K562 (cell line): ENCODE results near the gene TP53I3. TPM values are rescaled to one million over a fixed set of nuclear protein-coding genes. Genes with fewer than 3 reads are reported as not detected.

Experiments
- ATF3 ChIP-seq, 2 experiments: fragments of 450-650 bp in 1 of 2; sonication (generic) in 1 of 2; formaldehyde crosslinking in 1 of 2; IDR thresholded peaks in 1 of 2; conservative IDR thresholded peaks in 1 of 2; 2 replicates each; pipeline versions ENCODE4 v1.6.1 to v1.8.1; 2016 to 2023; ENCODE audit warnings: mild to moderate bottlenecking in 2 of 2, moderate library complexity in 2 of 2, inconsistent platforms in 1 of 2, missing genetic modification reagents in 1 of 2
- CREB3L1 ChIP-seq: fragments of 450-650 bp; IDR thresholded peaks from 2 replicates; pipeline ENCODE4 v1.6.1; 2014; ENCODE audit warnings: low read depth, mild to moderate bottlenecking, moderate library complexity, borderline replicate concordance
- E2F3 ChIP-seq: fragments of 250-450 bp; sonication (Bioruptor Pico); IDR thresholded peaks from 2 replicates; pipeline ENCODE4 v1.4.0; 2020; ENCODE audit warnings: mild to moderate bottlenecking
- ESRRB ChIP-seq: fragments of 250-450 bp; sonication (Bioruptor Pico); IDR thresholded peaks from 2 replicates; pipeline ENCODE4 v1.5.0; 2020; ENCODE audit warnings: mild to moderate bottlenecking, moderate library complexity, borderline replicate concordance
- HDAC1 ChIP-seq, 2 experiments: fragments of 450-650 bp; IDR thresholded peaks; 2 replicates each; pipeline ENCODE4 v1.6.1; 2016 to 2017; ENCODE audit warnings: inconsistent platforms in 1 of 2, mild to moderate bottlenecking in 1 of 2, moderate library complexity in 1 of 2
- HOXB6 ChIP-seq: fragments of 250-450 bp; sonication (Bioruptor Pico); IDR thresholded peaks from 2 replicates; pipeline ENCODE4 v1.5.1; 2022; ENCODE audit warnings: mild to moderate bottlenecking, borderline replicate concordance
- MTA3 ChIP-seq: fragments of 450-650 bp; formaldehyde crosslinking; IDR thresholded peaks from 2 replicates; pipeline ENCODE4 v1.6.1; 2017; ENCODE audit warnings: mild to moderate bottlenecking, borderline replicate concordance
- NEUROD1 ChIP-seq: fragments of 150-350 bp; IDR thresholded peaks from 2 replicates; pipeline ENCODE4 v1.6.1; 2014; ENCODE audit warnings: borderline replicate concordance, low read length, low read depth; ENCODE audit not compliant: partially characterized antibody
- NFYB ChIP-seq: IDR thresholded peaks from 2 replicates; pipeline ENCODE4 v1.6.1; 2011; ENCODE audit warnings: mild to moderate bottlenecking, moderate library complexity; ENCODE audit not compliant: insufficient read length; ENCODE audit errors: extremely low read depth
- SMARCC2 ChIP-seq: fragments of 450-650 bp; IDR thresholded peaks from 2 replicates; pipeline ENCODE4 v1.6.1; 2017; ENCODE audit warnings: antibody characterized with exemption, moderate library complexity, mild to moderate bottlenecking, low read depth
- SPI1 ChIP-seq: IDR thresholded peaks from 2 replicates; pipeline ENCODE4 v1.6.1; 2011; ENCODE audit warnings: low read depth, low read length, control low read depth, borderline replicate concordance
- SREBF1 ChIP-seq: fragments of 150-350 bp; IDR thresholded peaks from 2 replicates; pipeline ENCODE4 v1.6.1; 2014; ENCODE audit warnings: antibody characterized with exemption, low read depth, low read length, borderline replicate concordance
- SRSF1 ChIP-seq: fragments of 200-400 bp; formaldehyde crosslinking; IDR thresholded peaks from 2 replicates; pipeline ENCODE4 v1.6.1; 2017; ENCODE audit warnings: mild to moderate bottlenecking, low read depth, low read length, moderate library complexity
- TAF9B ChIP-seq: fragments of 450-650 bp; IDR thresholded peaks from 2 replicates; pipeline ENCODE4 v1.6.1; 2018; ENCODE audit warnings: mild to moderate bottlenecking; ENCODE audit not compliant: partially characterized antibody
- TBP ChIP-seq: optimal IDR thresholded peaks from 2 replicates; pipeline ENCODE3; 2011; ENCODE audit warnings: low read depth, low read length, improper control_type of control experiment
- USF1 ChIP-seq: sonication (generic); formaldehyde crosslinking; IDR thresholded peaks from 2 replicates; pipeline ENCODE4 v1.9.0; 2022; ENCODE audit warnings: mild to moderate bottlenecking, missing genetic modification reagents
- ZFP30 ChIP-seq: fragments of 250-450 bp; sonication (Bioruptor Pico); IDR thresholded peaks from 2 replicates; pipeline ENCODE4 v1.8.0; 2022; ENCODE audit warnings: moderate library complexity, mild to moderate bottlenecking, inconsistent platforms, borderline replicate concordance
- ZNF232 ChIP-seq: sonication (generic); formaldehyde crosslinking; IDR thresholded peaks from 2 replicates; pipeline ENCODE4 v1.8.0; 2022; ENCODE audit warnings: mild to moderate bottlenecking, missing genetic modification reagents
- ZNF316 ChIP-seq: fragments of 450-650 bp; IDR thresholded peaks from 2 replicates; pipeline ENCODE4 v1.6.1; 2016
- ZNF707 ChIP-seq: fragments of 250-450 bp; sonication (Bioruptor Pico); conservative IDR thresholded peaks from 2 replicates; pipeline ENCODE4 v1.8.0; 2022; ENCODE audit warnings: inconsistent platforms, mild to moderate bottlenecking, moderate library complexity
- polyA plus RNA-seq, 8 experiments: library from polyadenylated mRNA; depleted of rRNA in 4 of 8; stranded (reverse) in 5 of 8; unstranded in 3 of 8; fragments of >200 nt; fragmentation: Nextera tagmentation in 2 of 8; fragmentation: Illumina TruSeq in 1 of 8; extraction: Ambion mirVana in 2 of 8; extraction: Trizol in 1 of 8; gene quantifications; 2 replicates each; pipeline versions ENCODE4 v1.2.1 to v1.2.3, GENCODE V29; 2011 to 2014; ENCODE audit warnings: inconsistent platforms in 1 of 8, missing spikeins in 1 of 8
- total RNA-seq, 7 experiments: library from RNA; depleted of rRNA in 6 of 7; stranded (reverse); fragments of >200 nt in 6 of 7; fragmentation: Illumina TruSeq in 2 of 7; extraction: Trizol in 2 of 7; gene quantifications; 2 replicates each; pipeline versions ENCODE4 v1.2.1 to v1.2.3, GENCODE V29; 2011 to 2021; ENCODE audit warnings: low replicate concordance in 1 of 7

The TP53I3 gene
- total and polyA plus RNA-seq, 9 of the 15 experiments (the other 6 are each of a cell fraction or from before 2014, with no cell fraction given), result 0.65 to 9.5 (median 5.6) TPM

GRCh38 chr2:24075915-24076848, 8.5 kb downstream of the TP53I3 start, which contains the start of gene SF3B6 (continued):
- TF ChIP-seq ZNF707 (CRISPR knock-in tag), result no peak
- no peak for TF ChIP-seq HOXB6 (CRISPR knock-in tag)
- TF ChIP-seq SRSF1, result no peak
- no peak for TF ChIP-seq ESRRB (CRISPR knock-in tag)
- TF ChIP-seq SPI1, result peak; percentile 57; the same call in 1 of the 2 replicates
- no peak for TF ChIP-seq E2F3 (CRISPR knock-in tag)
- TF ChIP-seq TBP, result peak; percentile 65
- peak; percentile 65 for TF ChIP-seq ZNF316
- peak; percentile 86; the same call in 1 of the 2 replicates for TF ChIP-seq SREBF1
- peak; percentile 93 for TF ChIP-seq MTA3
- TF ChIP-seq USF1 (CRISPR knock-in tag), result no peak
- 0 out of 2 replicates have a peak, but pooled peaks have one; percentile 74 for TF ChIP-seq ZNF232 (CRISPR knock-in tag)
- TF ChIP-seq NFYB, result no peak
- TF ChIP-seq TAF9B, result peak; percentile 85
- peak; percentile 95 for TF ChIP-seq CREB3L1
- no peak for TF ChIP-seq ZFP30 (CRISPR knock-in tag)
- peak in 1 of 2 experiments; percentile 85; a peak in 2 of 4 replicates for TF ChIP-seq HDAC1 (IDR thresholded peaks at IDR 0.05)
- TF ChIP-seq NEUROD1, result peak; percentile 93
- TF ChIP-seq ATF3 (IDR thresholded peaks at IDR 0.05), result peak; percentile 39; the same call in 1 of the 2 replicates
- no peak for TF ChIP-seq ATF3 (CRISPR knock-in tag; conservative IDR thresholded peaks at IDR 0.05)
- TF ChIP-seq SMARCC2, result 0 out of 2 replicates have a peak, but pooled peaks have one; percentile 18
